NCI-H82 treated with DMSO at 0.1 percent for 48 hours (cell line): ENCODE measurements around the gene TNFRSF6B.

ENCODE experiments used
- DNase-seq: peaks from one replicate; lab custom pipeline; 2025; ENCODE audit not compliant: unreplicated experiment; lab: John Stamatoyannopoulos, UW

TNFRSF6B gene

GRCh38 chr20:63746751-63747315, 50.4 kb downstream of the TNFRSF6B start:
- DNase-seq = no peak

- no peak for DNase-seq
Measured at GRCh38 chr20:63747622-63748069, 51.2 kb downstream of the TNFRSF6B start.
